GM23338 (cell line): ENCODE data around the gene DSC2. TPM values are rescaled to one million over a fixed set of nuclear protein-coding genes. Genes with fewer than 3 reads are reported as not detected.

Experiments
- ATAC-seq: fragments of 200-7000 bp; cut with Tn5 transposase; 3 replicates; pipeline ENCODE4 v1.9.1; 2020
- DNase-seq: peaks from one replicate; pipeline ENCODE4 v3.0.0-alpha.2; 2015; ENCODE audit warnings: low spot score
- H2AFZ ChIP-seq: fragments of 200-600 bp; sonication (generic); 2 replicates; pipeline ENCODE4 v1.8.0; 2016; ENCODE audit warnings: antibody characterized with exemption, mild to moderate bottlenecking, moderate library complexity
- H3F3A ChIP-seq: fragments of 200-600 bp; sonication (generic); replicated peaks from 2 replicates; pipeline ENCODE4 v1.8.0; 2017; ENCODE audit warnings: antibody characterized with exemption, mixed run types, low read depth
- H3K27ac ChIP-seq: fragments of 200-600 bp; sonication (generic); 2 replicates; pipeline ENCODE4 v1.6.1; 2016; ENCODE audit warnings: low read depth
- H3K27me3 ChIP-seq: fragments of 200-600 bp; sonication (generic); 2 replicates; pipeline ENCODE4 v1.8.0; 2016; ENCODE audit warnings: mild to moderate bottlenecking, mixed run types, moderate library complexity; ENCODE audit not compliant: insufficient read depth
- H3K36me3 ChIP-seq: fragments of 200-600 bp; sonication (generic); 2 replicates; pipeline ENCODE4 v1.8.0; 2016; ENCODE audit warnings: mild to moderate bottlenecking; ENCODE audit not compliant: insufficient read depth
- H3K4me1 ChIP-seq: fragments of 200-600 bp; sonication (generic); 2 replicates; pipeline ENCODE4 v1.8.0; 2016; ENCODE audit warnings: mild to moderate bottlenecking, moderate library complexity; ENCODE audit not compliant: insufficient read depth
- H3K4me2 ChIP-seq: fragments of 200-600 bp; sonication (generic); 2 replicates; pipeline ENCODE4 v1.7.1; 2017; ENCODE audit warnings: mixed run types
- H3K4me3 ChIP-seq: fragments of 200-600 bp; sonication (generic); 2 replicates; pipeline ENCODE4 v1.6.1; 2016; ENCODE audit warnings: mixed run types
- H3K79me2 ChIP-seq: fragments of 200-600 bp; sonication (generic); replicated peaks from 2 replicates; pipeline ENCODE4 v1.8.0; 2017; ENCODE audit warnings: mild to moderate bottlenecking; ENCODE audit not compliant: insufficient read depth
- H3K9me2 ChIP-seq: fragments of 200-600 bp; sonication (generic); 2 replicates; pipeline ENCODE4 v1.8.0; 2017; ENCODE audit not compliant: insufficient read depth
- H4K20me1 ChIP-seq: fragments of 200-600 bp; sonication (generic); replicated peaks from 2 replicates; pipeline ENCODE4 v1.8.0; 2017; ENCODE audit warnings: mild to moderate bottlenecking; ENCODE audit not compliant: insufficient read depth
- H3K27ac Mint-ChIP-seq: 2 replicates; pipeline ENCODE4 v1.8.0; 2020; ENCODE audit warnings: inconsistent platforms, mild to moderate bottlenecking, moderate library complexity, mixed read lengths
- H3K27me3 Mint-ChIP-seq: 3 replicates; pipeline ENCODE4 v1.8.0; 2022; ENCODE audit warnings: low read depth, mild to moderate bottlenecking, moderate library complexity, mixed read lengths, inconsistent platforms; ENCODE audit not compliant: insufficient read depth, poor library complexity
- H3K36me3 Mint-ChIP-seq: 3 replicates; pipeline ENCODE4 v1.8.0; 2021; ENCODE audit warnings: low read depth, mild to moderate bottlenecking, inconsistent platforms, moderate library complexity, mixed read lengths
- H3K4me1 Mint-ChIP-seq: 3 replicates; pipeline ENCODE4 v1.8.0; 2020; ENCODE audit warnings: mild to moderate bottlenecking, inconsistent platforms, mixed read lengths
- H3K4me3 Mint-ChIP-seq: 3 replicates; pipeline ENCODE4 v1.8.0; 2021; ENCODE audit warnings: moderate library complexity, mild to moderate bottlenecking, inconsistent platforms, mixed read lengths
- H3K9me3 Mint-ChIP-seq: 3 replicates; pipeline ENCODE4 v1.8.0; 2020; ENCODE audit warnings: moderate library complexity, mild to moderate bottlenecking, inconsistent platforms, mixed read lengths
- CREB1 ChIP-seq: fragments of 250-450 bp; sonication (Bioruptor Pico); IDR thresholded peaks from 2 replicates; pipeline ENCODE4 v1.5.0; 2020; ENCODE audit warnings: low read depth, mild to moderate bottlenecking, moderate library complexity
- ETS1 ChIP-seq: IDR thresholded peaks from 2 replicates; pipeline ENCODE4 v1.6.1; 2016; ENCODE audit warnings: antibody characterized with exemption
- EZH2 ChIP-seq: fragments of 200-600 bp; sonication (generic); IDR thresholded peaks from one replicate; pipeline ENCODE4 v1.8.0; 2017; ENCODE audit warnings: antibody characterized with exemption, mild to moderate bottlenecking, low read depth; ENCODE audit not compliant: unreplicated experiment
- EZH2phosphoT487 ChIP-seq: fragments of 200-600 bp; sonication (generic); IDR thresholded peaks from one replicate; pipeline ENCODE4 v1.8.1; 2018; ENCODE audit warnings: antibody characterized with exemption; ENCODE audit not compliant: unreplicated experiment
- JUNB ChIP-seq: IDR thresholded peaks from one replicate; pipeline ENCODE4 v1.6.1; 2016; ENCODE audit warnings: antibody characterized with exemption; ENCODE audit not compliant: unreplicated experiment
- NANOG ChIP-seq: IDR thresholded peaks from 2 replicates; pipeline ENCODE4 v1.6.1; 2016; ENCODE audit warnings: antibody characterized with exemption, borderline replicate concordance
- POLR2AphosphoS5 ChIP-seq: IDR thresholded peaks from 2 replicates; pipeline ENCODE4 v1.6.1; 2016; ENCODE audit warnings: antibody characterized with exemption, low read depth
- REST ChIP-seq: IDR thresholded peaks from one replicate; pipeline ENCODE4 v1.6.1; 2018; ENCODE audit warnings: antibody characterized with exemption; ENCODE audit not compliant: unreplicated experiment
- STAT1 ChIP-seq: IDR thresholded peaks from one replicate; pipeline ENCODE4 v1.6.1; 2016; ENCODE audit warnings: antibody characterized with exemption; ENCODE audit not compliant: unreplicated experiment
- ZNF114 ChIP-seq: fragments of 250-450 bp; sonication (Bioruptor Pico); IDR thresholded peaks from 2 replicates; pipeline ENCODE4 v1.5.0; 2020; ENCODE audit warnings: mild to moderate bottlenecking, moderate library complexity
- ZNF331 ChIP-seq: fragments of 250-450 bp; sonication (Bioruptor Pico); IDR thresholded peaks from 2 replicates; pipeline ENCODE4 v1.5.0; 2020; ENCODE audit warnings: low read depth, mild to moderate bottlenecking, moderate library complexity
- polyA plus RNA-seq: library from polyadenylated mRNA; unstranded; fragments of >200 nt; fragmentation: Nextera tagmentation; extraction: Ambion mirVana; gene quantifications from 2 replicates; pipeline ENCODE4 v1.2.1, GENCODE V29; 2016
- total RNA-seq: library from RNA; depleted of rRNA; stranded (reverse); fragments of >200 nt; shearing (Covaris generic); gene quantifications from 2 replicates; pipeline ENCODE4 v1.2.3, GENCODE V29; 2014
- TF ChIP-seq, protein P1 (sequence below): fragments of 250-450 bp; sonication (Bioruptor Pico); IDR thresholded peaks from 2 replicates; pipeline ENCODE4 v1.5.0; 2020; ENCODE audit warnings: mild to moderate bottlenecking, moderate library complexity
- TF ChIP-seq, protein P2 (sequence below), 2 experiments: fragments of 200-600 bp in 1 of 2; sonication (generic) in 1 of 2; conservative IDR thresholded peaks; 2 replicates each; pipeline versions ENCODE4 v1.5.1 to v1.6.1; 2016 to 2017; ENCODE audit warnings: antibody characterized with exemption in 2 of 2, low read depth in 2 of 2, mild to moderate bottlenecking in 2 of 2, moderate library complexity in 1 of 2

The DSC2 gene
- total and polyA plus RNA-seq, 2 experiments from 2014 or later: 10.5 to 20.4 TPM

GRCh38 chr18:31072175-31072574, 30.0 kb downstream of the DSC2 start:
- Histone ChIP-seq H3K4me1 (no peaks in the 10 kb centered on the region), H4K20me1 (peaks cover 3% of the 10 kb centered on the region; the same call in 1 of the 2 replicates), H3K9me2 (no peaks in the 10 kb centered on the region), H3K79me2 (no peaks in the 10 kb centered on the region), H3K4me3 (no peak overlapping the region), H3K27me3 (no peaks in the 10 kb centered on the region), H3K27ac (no peak overlapping the region), H3F3A (no peaks in the 10 kb centered on the region), H3K36me3 (peaks cover 12% of the 10 kb centered on the region; the same call in 1 of the 2 replicates), H3K4me2 (no peak overlapping the region), H2AFZ (no peak overlapping the region)
- DNase-seq (no peak), ATAC-seq (no peak)
- Mint-ChIP-seq H3K27ac (no peak overlapping the region), H3K4me3 (no peak overlapping the region), H3K9me3 (no peaks in the 10 kb centered on the region), H3K27me3 (no peaks in the 10 kb centered on the region), H3K4me1 (no peaks in the 10 kb centered on the region), H3K36me3 (peaks cover 25% of the 10 kb centered on the region)
- TF ChIP-seq CREB1 (CRISPR knock-in tag) (no peak), ZNF114 (CRISPR knock-in tag) (no peak), STAT1 (no peak), EZH2phosphoT487 (no peak), ZNF331 (CRISPR knock-in tag) (no peak), JUNB (no peak), POLR2AphosphoS5 (no peak), REST (no peak), EZH2 (no peak), NANOG (no peak), ETS1 (no peak)
- TF ChIP-seq, protein P1, sequence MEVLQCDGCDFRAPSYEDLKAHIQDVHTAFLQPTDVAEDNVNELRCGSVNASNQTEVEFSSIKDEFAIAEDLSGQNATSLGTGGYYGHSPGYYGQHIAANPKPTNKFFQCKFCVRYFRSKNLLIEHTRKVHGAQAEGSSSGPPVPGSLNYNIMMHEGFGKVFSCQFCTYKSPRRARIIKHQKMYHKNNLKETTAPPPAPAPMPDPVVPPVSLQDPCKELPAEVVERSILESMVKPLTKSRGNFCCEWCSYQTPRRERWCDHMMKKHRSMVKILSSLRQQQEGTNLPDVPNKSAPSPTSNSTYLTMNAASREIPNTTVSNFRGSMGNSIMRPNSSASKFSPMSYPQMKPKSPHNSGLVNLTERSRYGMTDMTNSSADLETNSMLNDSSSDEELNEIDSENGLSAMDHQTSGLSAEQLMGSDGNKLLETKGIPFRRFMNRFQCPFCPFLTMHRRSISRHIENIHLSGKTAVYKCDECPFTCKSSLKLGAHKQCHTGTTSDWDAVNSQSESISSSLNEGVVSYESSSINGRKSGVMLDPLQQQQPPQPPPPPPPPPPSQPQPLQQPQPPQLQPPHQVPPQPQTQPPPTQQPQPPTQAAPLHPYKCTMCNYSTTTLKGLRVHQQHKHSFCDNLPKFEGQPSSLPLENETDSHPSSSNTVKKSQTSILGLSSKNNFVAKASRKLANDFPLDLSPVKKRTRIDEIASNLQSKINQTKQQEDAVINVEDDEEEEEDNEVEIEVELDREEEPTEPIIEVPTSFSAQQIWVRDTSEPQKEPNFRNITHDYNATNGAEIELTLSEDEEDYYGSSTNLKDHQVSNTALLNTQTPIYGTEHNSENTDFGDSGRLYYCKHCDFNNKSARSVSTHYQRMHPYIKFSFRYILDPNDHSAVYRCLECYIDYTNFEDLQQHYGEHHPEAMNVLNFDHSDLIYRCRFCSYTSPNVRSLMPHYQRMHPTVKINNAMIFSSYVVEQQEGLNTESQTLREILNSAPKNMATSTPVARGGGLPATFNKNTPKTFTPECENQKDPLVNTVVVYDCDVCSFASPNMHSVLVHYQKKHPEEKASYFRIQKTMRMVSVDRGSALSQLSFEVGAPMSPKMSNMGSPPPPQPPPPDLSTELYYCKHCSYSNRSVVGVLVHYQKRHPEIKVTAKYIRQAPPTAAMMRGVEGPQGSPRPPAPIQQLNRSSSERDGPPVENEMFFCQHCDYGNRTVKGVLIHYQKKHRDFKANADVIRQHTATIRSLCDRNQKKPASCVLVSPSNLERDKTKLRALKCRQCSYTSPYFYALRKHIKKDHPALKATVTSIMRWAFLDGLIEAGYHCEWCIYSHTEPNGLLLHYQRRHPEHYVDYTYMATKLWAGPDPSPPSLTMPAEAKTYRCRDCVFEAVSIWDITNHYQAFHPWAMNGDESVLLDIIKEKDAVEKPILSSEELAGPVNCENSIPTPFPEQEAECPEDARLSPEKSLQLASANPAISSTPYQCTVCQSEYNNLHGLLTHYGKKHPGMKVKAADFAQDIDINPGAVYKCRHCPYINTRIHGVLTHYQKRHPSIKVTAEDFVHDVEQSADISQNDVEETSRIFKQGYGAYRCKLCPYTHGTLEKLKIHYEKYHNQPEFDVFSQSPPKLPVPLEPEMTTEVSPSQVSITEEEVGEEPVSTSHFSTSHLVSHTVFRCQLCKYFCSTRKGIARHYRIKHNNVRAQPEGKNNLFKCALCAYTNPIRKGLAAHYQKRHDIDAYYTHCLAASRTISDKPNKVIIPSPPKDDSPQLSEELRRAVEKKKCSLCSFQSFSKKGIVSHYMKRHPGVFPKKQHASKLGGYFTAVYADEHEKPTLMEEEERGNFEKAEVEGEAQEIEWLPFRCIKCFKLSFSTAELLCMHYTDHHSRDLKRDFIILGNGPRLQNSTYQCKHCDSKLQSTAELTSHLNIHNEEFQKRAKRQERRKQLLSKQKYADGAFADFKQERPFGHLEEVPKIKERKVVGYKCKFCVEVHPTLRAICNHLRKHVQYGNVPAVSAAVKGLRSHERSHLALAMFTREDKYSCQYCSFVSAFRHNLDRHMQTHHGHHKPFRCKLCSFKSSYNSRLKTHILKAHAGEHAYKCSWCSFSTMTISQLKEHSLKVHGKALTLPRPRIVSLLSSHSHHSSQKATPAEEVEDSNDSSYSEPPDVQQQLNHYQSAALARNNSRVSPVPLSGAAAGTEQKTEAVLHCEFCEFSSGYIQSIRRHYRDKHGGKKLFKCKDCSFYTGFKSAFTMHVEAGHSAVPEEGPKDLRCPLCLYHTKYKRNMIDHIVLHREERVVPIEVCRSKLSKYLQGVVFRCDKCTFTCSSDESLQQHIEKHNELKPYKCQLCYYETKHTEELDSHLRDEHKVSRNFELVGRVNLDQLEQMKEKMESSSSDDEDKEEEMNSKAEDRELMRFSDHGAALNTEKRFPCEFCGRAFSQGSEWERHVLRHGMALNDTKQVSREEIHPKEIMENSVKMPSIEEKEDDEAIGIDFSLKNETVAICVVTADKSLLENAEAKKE (CRISPR knock-in tag): no peak
- TF ChIP-seq, protein P2, sequence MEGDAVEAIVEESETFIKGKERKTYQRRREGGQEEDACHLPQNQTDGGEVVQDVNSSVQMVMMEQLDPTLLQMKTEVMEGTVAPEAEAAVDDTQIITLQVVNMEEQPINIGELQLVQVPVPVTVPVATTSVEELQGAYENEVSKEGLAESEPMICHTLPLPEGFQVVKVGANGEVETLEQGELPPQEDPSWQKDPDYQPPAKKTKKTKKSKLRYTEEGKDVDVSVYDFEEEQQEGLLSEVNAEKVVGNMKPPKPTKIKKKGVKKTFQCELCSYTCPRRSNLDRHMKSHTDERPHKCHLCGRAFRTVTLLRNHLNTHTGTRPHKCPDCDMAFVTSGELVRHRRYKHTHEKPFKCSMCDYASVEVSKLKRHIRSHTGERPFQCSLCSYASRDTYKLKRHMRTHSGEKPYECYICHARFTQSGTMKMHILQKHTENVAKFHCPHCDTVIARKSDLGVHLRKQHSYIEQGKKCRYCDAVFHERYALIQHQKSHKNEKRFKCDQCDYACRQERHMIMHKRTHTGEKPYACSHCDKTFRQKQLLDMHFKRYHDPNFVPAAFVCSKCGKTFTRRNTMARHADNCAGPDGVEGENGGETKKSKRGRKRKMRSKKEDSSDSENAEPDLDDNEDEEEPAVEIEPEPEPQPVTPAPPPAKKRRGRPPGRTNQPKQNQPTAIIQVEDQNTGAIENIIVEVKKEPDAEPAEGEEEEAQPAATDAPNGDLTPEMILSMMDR (conservative IDR thresholded peaks at IDR 0.05; ENCODE audit: low read depth in 2 of 2): no peak
